ENCODE data around the gene ENKUR.
"Not testable (repeated sequence)": the region's sequence is repeated elsewhere in the genome, so short reads cannot be mapped to it uniquely, and the experiment has no call there.

ENKUR gene

GRCh38 chr10:25018703-25019102 is 2.7 kb upstream of the ENKUR start:
- Histone ChIP-seq H3K36me3 (ENCODE audit: control insufficient read depth, low read depth, low read length) (no peaks in the 10 kb centered on the region), H3K27ac (ENCODE audit: low read length) (no peak overlapping the region), H3K9ac (ENCODE audit: low read length) (no peak overlapping the region), H3K9me3 (ENCODE audit: control insufficient read depth, low read depth, low read length) (no peaks in the 10 kb centered on the region), H3K4me1 (ENCODE audit: control insufficient read depth, low read depth, low read length) (peaks cover 4% of the 10 kb centered on the region), H3K4me3 (ENCODE audit: low read length) (no peak overlapping the region), H3K27me3 (ENCODE audit: control insufficient read depth, insufficient read depth, low read length) (no peaks in the 10 kb centered on the region)

GRCh38 chr10:25017661-25018060 is 1.7 kb upstream of the ENKUR start:
- peaks cover 4% of the 10 kb centered on the region for H3K4me1 ChIP-seq (ENCODE audit: control insufficient read depth, low read depth, low read length)

GRCh38 chr10:25017154-25017590 is 1.2 kb upstream of the ENKUR start:
- H3K27me3 ChIP-seq (ENCODE audit: control insufficient read depth, insufficient read depth, low read length): no peaks in the 10 kb centered on the region

More at GRCh38 chr10:25017661-25018060, 1.7 kb upstream of the ENKUR start:
- H3K9ac ChIP-seq (ENCODE audit: low read length): peak overlapping the region; percentile 75
- no peaks in the 10 kb centered on the region for H3K36me3 ChIP-seq (ENCODE audit: control insufficient read depth, low read depth, low read length)
- no peak overlapping the region for H3K27ac ChIP-seq (ENCODE audit: low read length)
- H3K4me3 ChIP-seq (ENCODE audit: low read length): peak overlapping the region; percentile 64
- no peaks in the 10 kb centered on the region for H3K27me3 ChIP-seq (ENCODE audit: control insufficient read depth, insufficient read depth, low read length)
- no peaks in the 10 kb centered on the region for H3K9me3 ChIP-seq (ENCODE audit: control insufficient read depth, low read depth, low read length)

GRCh38 chr10:25016376-25017153 is 607 bp upstream of the ENKUR start, which contains the start of gene THNSL1:
Gene THNSL1 (plus strand): TSS chr10:25016612. CDS start chr10:25023224, 6,612 bp downstream.
- H3K27ac ChIP-seq (ENCODE audit: low read length): peak within 1 kb of the TSS; percentile 68
- H3K9me3 ChIP-seq (ENCODE audit: control insufficient read depth, low read depth, low read length): no peaks in the 10 kb centered on the region
- H3K4me1 ChIP-seq (ENCODE audit: control insufficient read depth, low read depth, low read length): peaks cover 4% of the 10 kb centered on the region
- no peaks in the 10 kb centered on the region for H3K36me3 ChIP-seq (ENCODE audit: control insufficient read depth, low read depth, low read length)
- no peaks in the 10 kb centered on the region for H3K27me3 ChIP-seq (ENCODE audit: control insufficient read depth, insufficient read depth, low read length)
- peak within 1 kb of the TSS; percentile 64 for H3K4me3 ChIP-seq (ENCODE audit: low read length)
- peak within 1 kb of the TSS; percentile 75 for H3K9ac ChIP-seq (ENCODE audit: low read length)

More at GRCh38 chr10:25017154-25017590, 1.2 kb upstream of the ENKUR start:
- Histone ChIP-seq H3K27ac (ENCODE audit: low read length) (peak overlapping the region; percentile 68), H3K36me3 (ENCODE audit: control insufficient read depth, low read depth, low read length) (no peaks in the 10 kb centered on the region), H3K4me1 (ENCODE audit: control insufficient read depth, low read depth, low read length) (peaks cover 4% of the 10 kb centered on the region), H3K9ac (ENCODE audit: low read length) (peak overlapping the region; percentile 75), H3K4me3 (ENCODE audit: low read length) (peak overlapping the region; percentile 64), H3K9me3 (ENCODE audit: control insufficient read depth, low read depth, low read length) (no peaks in the 10 kb centered on the region)

GRCh38 chr10:25014579-25014978 is 1.4 kb downstream of the ENKUR start:
- Histone ChIP-seq H3K9ac (ENCODE audit: low read length) (no peak overlapping the region), H3K9me3 (ENCODE audit: control insufficient read depth, low read depth, low read length) (no peaks in the 10 kb centered on the region), H3K27ac (ENCODE audit: low read length) (no peak overlapping the region), H3K27me3 (ENCODE audit: control insufficient read depth, insufficient read depth, low read length) (no peaks in the 10 kb centered on the region), H3K4me1 (ENCODE audit: control insufficient read depth, low read depth, low read length) (peaks cover 4% of the 10 kb centered on the region), H3K36me3 (ENCODE audit: control insufficient read depth, low read depth, low read length) (no peaks in the 10 kb centered on the region), H3K4me3 (ENCODE audit: low read length) (no peak overlapping the region)

GRCh38 chr10:25011591-25011990 is 4.4 kb downstream of the ENKUR start:
- not testable (repeated sequence) for H3K9me3 ChIP-seq (ENCODE audit: control insufficient read depth, low read depth, low read length); H3K36me3 ChIP-seq (ENCODE audit: control insufficient read depth, low read depth, low read length); H3K9ac ChIP-seq (ENCODE audit: low read length); H3K4me3 ChIP-seq (ENCODE audit: low read length); H3K27ac ChIP-seq (ENCODE audit: low read length); H3K27me3 ChIP-seq (ENCODE audit: control insufficient read depth, insufficient read depth, low read length); H3K4me1 ChIP-seq (ENCODE audit: control insufficient read depth, low read depth, low read length)

GRCh38 chr10:24998044-24998443 is 17.9 kb downstream of the ENKUR start:
- H3K36me3 ChIP-seq (ENCODE audit: control insufficient read depth, low read depth, low read length): no peaks in the 10 kb centered on the region
- no peaks in the 10 kb centered on the region for H3K4me1 ChIP-seq (ENCODE audit: control insufficient read depth, low read depth, low read length)
- H3K27me3 ChIP-seq (ENCODE audit: control insufficient read depth, insufficient read depth, low read length): no peaks in the 10 kb centered on the region
- no peaks in the 10 kb centered on the region for H3K9me3 ChIP-seq (ENCODE audit: control insufficient read depth, low read depth, low read length)
- no peak overlapping the region for H3K9ac ChIP-seq (ENCODE audit: low read length)
- H3K27ac ChIP-seq (ENCODE audit: low read length): no peak overlapping the region
- no peak overlapping the region for H3K4me3 ChIP-seq (ENCODE audit: low read length)

GRCh38 chr10:24995072-24995471 is 20.9 kb downstream of the ENKUR start:
- H3K27me3 ChIP-seq (ENCODE audit: control insufficient read depth, insufficient read depth, low read length): no peaks in the 10 kb centered on the region
- H3K9ac ChIP-seq (ENCODE audit: low read length): no peak overlapping the region
- no peaks in the 10 kb centered on the region for H3K4me1 ChIP-seq (ENCODE audit: control insufficient read depth, low read depth, low read length)
- no peaks in the 10 kb centered on the region for H3K9me3 ChIP-seq (ENCODE audit: control insufficient read depth, low read depth, low read length)
- H3K4me3 ChIP-seq (ENCODE audit: low read length): no peak overlapping the region
- H3K27ac ChIP-seq (ENCODE audit: low read length): no peak overlapping the region
- no peaks in the 10 kb centered on the region for H3K36me3 ChIP-seq (ENCODE audit: control insufficient read depth, low read depth, low read length)

- no peaks in the 10 kb centered on the region for H3K4me1 ChIP-seq (ENCODE audit: control insufficient read depth, low read depth, low read length)
- H3K9ac ChIP-seq (ENCODE audit: low read length): no peak overlapping the region
- no peaks in the 10 kb centered on the region for H3K27me3 ChIP-seq (ENCODE audit: control insufficient read depth, insufficient read depth, low read length)
- no peak overlapping the region for H3K27ac ChIP-seq (ENCODE audit: low read length)
- no peak overlapping the region for H3K4me3 ChIP-seq (ENCODE audit: low read length)
- H3K9me3 ChIP-seq (ENCODE audit: control insufficient read depth, low read depth, low read length): no peaks in the 10 kb centered on the region
- H3K36me3 ChIP-seq (ENCODE audit: control insufficient read depth, low read depth, low read length): no peaks in the 10 kb centered on the region
Observed at GRCh38 chr10:24993237-24993958, 22.6 kb downstream of the ENKUR start.

GRCh38 chr10:24992512-24993133 is 23.3 kb downstream of the ENKUR start:
- H3K27me3 ChIP-seq (ENCODE audit: control insufficient read depth, insufficient read depth, low read length): no peaks in the 10 kb centered on the region
- H3K9me3 ChIP-seq (ENCODE audit: control insufficient read depth, low read depth, low read length): no peaks in the 10 kb centered on the region
- no peaks in the 10 kb centered on the region for H3K36me3 ChIP-seq (ENCODE audit: control insufficient read depth, low read depth, low read length)
- H3K27ac ChIP-seq (ENCODE audit: low read length): no peak overlapping the region
- H3K9ac ChIP-seq (ENCODE audit: low read length): no peak overlapping the region
- no peak overlapping the region for H3K4me3 ChIP-seq (ENCODE audit: low read length)
- no peaks in the 10 kb centered on the region for H3K4me1 ChIP-seq (ENCODE audit: control insufficient read depth, low read depth, low read length)

GRCh38 chr10:24991298-24991697 is 24.7 kb downstream of the ENKUR start:
- Histone ChIP-seq H3K9ac (ENCODE audit: low read length) (no peak overlapping the region), H3K9me3 (ENCODE audit: control insufficient read depth, low read depth, low read length) (no peaks in the 10 kb centered on the region), H3K27ac (ENCODE audit: low read length) (no peak overlapping the region), H3K36me3 (ENCODE audit: control insufficient read depth, low read depth, low read length) (no peaks in the 10 kb centered on the region), H3K27me3 (ENCODE audit: control insufficient read depth, insufficient read depth, low read length) (no peaks in the 10 kb centered on the region), H3K4me3 (ENCODE audit: low read length) (no peak overlapping the region), H3K4me1 (ENCODE audit: control insufficient read depth, low read depth, low read length) (no peaks in the 10 kb centered on the region)
